Colon (tissue), 2 donors: Measurements from ENCODE around the gene PACSIN2.
"Not testable (repeated sequence)": the region's sequence is repeated elsewhere in the genome, so short reads cannot be mapped to it uniquely, and the experiment has no call there.

ENCODE experiments used
- FAIRE-seq: peaks from 2 replicates; lab custom pipeline; 2012; peaks lifted over from hg19 to GRCh38; lab: Jason Lieb, UNC
- donor health status: control.
- donor health status: control.

PACSIN2 gene

DNA sequence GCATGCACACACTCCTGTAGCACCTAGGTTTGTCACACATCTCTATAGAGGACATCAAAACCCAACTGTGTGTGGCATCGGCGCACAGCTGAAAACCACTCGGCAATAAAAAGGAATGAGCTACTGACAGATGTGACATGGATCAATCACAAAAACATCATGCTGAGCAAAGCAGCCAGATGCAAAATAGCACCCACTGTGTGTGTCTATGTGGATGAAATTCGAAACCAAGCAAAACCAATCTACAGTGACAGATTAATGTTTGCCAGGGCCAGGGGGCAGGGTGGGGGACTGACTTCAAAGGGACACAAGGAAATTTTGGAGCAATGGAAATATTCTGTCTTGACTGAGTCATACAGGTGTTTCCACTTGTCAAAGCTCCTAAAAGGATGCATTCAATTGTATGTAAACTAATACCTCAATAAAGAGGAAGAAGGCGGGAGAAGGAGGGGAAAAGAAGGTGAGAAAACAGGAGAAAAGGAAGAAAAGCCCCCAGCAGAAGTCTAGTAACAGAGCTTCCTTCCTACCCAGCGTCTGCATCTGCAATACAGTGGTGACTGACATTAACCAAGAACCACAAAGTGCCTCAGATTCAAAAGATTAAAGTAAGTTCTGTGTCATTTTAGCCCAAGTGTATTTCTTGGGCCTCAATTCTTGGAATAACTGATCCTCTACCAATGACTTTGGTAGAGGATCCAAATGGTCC is 49.8 kb downstream of the PACSIN2 start:
- no peak for FAIRE-seq

DNA sequence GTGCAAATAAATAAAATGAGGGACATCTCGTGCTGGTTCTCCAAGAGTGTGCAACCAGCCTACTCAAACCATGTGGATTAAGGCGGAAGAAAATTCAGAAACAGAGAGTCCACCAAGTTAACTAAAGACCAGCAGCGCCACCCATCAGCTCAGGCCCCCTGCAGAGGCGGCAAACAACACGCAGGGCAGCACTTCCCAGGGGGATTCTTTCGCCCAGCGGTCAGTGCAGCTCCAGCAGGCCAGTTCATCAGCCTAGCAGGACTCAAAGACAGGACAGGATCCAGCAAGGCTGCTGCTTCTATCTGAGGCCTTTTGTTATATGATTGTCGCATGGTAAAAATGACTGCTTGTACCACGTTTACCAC is 51.7 kb downstream of the PACSIN2 start:
- FAIRE-seq, result no peak

DNA sequence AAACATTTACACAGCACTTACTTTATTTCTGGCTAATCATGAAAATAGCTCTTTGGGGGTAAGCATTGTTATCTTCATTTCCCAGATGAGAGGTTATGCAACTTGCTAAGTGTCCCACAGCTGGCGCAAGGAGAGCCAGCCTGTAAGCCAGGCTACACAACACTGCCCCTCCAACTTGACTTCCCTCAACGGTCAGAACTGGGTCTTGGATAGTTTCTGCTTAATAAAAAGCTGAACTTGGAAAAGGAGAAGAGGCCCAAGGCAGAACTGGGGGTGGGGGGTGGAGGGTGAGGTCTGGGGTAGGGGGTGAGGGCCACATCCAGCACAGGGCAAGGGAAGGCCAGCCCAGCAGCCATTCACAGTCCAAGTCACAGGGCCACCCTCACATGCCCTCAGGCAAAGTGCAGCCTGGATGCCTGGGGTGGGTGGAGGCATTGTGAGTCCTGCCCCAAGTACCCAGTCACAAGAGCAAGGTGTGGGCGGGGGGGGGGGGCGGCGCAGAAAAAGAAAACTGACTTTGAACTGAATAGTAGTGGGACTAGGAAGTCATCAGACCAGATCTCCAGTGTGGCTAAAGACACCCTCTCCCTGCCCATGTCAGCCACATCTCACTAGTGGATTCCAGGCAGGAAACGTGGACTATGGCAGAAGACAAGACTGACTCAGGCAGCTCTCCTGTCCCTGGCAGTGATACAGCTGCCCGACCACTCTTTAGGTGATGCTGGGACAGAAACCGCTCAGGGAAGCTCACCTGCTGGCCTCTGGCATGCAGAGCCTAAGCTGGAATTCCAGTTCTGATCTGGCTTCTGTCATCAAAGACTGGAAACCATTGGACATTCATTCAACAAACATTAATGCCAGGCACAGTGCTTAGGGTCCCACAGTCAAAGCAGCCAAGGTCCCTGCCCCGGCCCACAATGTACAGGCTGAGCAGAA is 52.4 kb downstream of the PACSIN2 start:
- no peak for FAIRE-seq

- no peak for FAIRE-seq
Observed at GRCh38 chr22:42961810-42962209, 53.1 kb downstream of the PACSIN2 start.

DNA sequence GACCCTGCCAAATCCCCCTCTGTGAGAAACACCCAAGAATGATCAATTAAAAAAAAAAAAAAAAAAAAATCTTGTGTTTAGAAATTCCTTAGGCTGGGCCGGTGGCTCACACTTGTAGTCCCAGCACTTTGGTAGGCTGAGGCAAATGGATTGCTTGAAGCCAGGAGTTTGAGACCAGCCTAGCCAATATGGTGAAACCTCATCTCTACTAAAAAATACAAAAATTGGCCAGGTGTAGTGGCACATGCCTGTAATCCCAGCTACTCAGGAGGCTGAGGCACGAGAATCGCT is 53.6 kb downstream of the PACSIN2 start:
- not testable (repeated sequence) for FAIRE-seq

DNA sequence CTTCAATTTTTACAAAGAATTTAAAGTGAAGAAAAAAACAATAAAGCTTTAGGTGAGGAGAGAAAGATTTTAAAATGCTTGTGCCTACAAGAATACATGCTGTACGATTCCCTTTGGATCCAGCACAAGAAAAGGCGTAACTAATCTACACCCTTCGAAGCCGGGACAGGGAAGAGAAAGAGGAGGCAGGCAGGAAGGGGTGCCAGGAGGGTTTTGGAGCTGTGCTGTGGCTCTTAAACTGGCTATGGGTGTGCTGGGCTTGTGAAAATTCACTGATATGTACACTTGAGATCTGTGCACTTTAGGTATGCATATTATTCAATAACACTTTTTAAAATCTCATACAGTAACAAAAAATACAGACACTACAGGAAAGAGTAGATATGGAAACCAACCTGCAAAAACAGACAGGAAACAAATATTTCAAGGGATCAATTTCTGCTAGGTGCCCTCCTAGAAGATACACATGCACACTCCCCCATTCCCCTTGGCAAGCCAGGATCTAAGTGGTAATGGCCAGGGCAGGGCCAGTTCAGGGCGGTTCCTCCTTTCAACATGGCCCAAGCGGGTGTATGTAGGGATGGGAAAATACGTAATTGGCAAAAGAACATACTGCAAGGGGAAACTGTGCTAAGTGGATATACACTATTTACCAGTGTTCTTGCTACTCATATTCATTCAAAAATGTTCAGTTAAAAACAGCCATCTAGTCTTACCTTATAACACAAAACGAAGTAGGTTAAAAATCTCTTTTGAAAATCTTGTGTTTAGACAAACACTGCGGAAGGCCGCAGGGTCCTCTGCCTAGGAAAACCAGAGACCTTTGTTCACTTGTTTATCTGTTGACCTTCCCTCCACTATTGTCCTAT is 54.2 kb downstream of the PACSIN2 start:
- FAIRE-seq, result no peak

DNA sequence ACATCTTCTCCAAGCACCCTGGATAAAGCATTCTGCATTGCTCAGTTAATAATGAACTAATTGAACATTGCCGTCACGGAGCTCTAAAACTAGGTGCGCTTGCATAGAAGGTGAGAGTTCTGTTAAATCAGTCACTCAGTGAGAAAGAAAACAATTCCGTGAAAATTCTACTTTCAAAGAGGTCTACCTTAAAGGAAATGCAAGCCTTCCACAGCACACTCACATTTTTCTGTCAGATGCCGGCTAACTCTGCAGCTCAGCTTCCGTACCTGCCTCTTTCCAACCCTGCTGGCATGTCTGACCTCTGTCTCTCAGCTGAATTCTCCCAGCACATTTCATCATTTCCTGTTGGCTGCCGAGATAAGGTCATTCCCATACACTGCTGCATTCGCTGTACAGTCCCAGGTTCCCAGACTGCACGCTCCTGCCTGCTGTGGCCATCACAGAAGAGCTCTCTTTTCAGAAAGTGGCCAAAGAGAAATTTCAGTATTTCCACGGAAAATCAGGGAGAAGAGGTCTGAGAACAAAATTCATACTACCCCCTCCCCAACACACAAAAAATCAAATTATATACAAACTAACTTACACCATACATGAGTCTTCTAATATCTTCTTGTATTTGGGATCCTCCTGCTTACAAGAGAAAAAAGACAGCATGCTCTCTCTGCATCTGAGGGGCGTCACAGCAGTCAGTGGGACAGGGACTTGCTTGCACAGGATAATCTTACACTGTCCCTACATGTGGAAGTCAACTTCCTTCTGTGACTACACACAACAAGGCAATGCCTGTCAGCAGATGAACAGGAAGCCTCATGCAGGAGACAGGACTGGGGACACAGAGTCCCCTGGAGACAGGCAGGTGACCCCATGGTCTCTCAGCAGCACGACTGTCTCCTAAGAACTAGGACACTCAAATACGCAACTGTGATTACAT is 55.1 kb downstream of the PACSIN2 start:
- FAIRE-seq, result no peak

DNA sequence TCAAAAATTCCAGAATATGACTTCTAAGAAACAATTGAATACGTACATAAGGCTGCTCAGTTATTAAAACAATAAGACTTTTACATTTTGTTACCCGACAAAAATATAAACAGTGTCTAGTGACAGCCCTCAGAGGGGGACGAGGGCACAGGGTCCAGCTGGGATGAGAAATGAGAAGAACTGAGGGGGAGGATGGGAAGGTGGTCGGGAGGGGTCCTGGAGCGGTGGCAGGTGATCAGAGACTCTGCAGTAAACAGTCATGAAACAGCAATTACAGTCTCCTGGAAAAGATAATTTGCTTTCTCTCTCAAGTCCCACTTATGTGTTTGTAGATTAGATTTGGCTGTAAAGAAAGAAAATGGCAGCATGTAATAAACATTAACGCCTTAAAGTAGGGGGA is 56.0 kb downstream of the PACSIN2 start:
- FAIRE-seq, result no peak

DNA sequence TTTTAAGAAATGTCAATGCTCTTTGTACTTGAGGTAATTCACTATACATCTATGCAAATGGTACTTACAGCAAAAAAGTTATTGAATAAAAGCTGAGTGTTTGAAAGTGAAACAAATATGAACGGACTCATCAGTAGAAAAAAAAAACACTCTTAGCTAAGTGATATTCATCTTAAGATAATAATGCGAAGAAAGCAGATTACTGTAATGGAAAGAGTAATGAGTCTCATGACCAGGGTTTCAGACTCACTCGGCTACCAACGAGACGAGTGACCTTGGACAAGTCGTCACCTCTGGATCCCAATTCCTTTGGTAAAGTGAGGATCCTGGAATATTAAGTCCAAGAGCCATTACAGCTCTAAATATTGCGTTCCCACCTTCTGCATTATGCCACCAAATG is 57.0 kb downstream of the PACSIN2 start:
- no peak for FAIRE-seq

DNA sequence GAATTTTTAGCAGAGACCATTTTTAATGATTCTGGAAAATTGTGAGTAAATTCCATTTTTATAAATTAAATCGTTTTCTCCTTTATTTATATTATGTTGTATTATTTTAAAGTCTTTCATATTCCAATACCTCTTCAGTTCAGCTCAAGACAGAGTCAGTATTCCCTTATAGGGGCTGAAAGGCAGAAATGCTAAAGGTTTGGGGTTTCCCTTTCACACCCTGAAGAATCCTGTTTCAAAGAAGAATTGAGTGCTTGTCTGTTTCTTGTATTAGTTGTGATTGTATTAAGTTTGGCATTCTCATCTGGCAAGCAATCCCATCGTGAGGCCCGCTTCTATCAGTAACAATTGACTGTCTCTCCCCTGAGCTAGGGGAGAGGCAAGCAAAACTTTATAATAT is 57.4 kb downstream of the PACSIN2 start:
- FAIRE-seq, result no peak

- no peak for FAIRE-seq
Observed at GRCh38 chr22:42955848-42956247, 59.1 kb downstream of the PACSIN2 start.

DNA sequence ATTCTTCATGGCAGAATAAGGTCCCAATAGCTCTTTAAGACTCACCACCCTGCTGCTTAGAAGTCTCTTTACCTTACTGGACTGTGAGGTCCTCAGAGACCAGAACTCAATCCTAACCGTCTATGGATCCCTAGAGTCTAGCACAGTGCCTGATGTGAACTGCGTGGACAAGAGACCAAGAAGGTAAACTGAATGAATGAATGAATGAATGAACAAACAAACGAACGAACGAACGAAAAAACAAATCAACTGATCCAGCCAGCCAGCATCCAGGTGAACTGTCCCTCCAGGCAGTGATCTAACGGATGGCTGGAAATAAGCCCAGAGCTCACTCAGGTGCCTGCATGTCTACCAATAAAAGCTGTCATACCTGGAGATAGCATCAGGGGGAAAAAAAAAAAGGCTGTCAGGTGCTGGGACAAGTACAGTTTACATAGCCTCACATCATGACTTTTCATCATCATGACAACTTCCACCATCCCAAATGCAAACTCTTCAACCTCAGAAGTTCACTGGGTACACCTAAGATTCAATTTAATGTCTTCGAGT is 59.8 kb downstream of the PACSIN2 start:
- no peak for FAIRE-seq

DNA sequence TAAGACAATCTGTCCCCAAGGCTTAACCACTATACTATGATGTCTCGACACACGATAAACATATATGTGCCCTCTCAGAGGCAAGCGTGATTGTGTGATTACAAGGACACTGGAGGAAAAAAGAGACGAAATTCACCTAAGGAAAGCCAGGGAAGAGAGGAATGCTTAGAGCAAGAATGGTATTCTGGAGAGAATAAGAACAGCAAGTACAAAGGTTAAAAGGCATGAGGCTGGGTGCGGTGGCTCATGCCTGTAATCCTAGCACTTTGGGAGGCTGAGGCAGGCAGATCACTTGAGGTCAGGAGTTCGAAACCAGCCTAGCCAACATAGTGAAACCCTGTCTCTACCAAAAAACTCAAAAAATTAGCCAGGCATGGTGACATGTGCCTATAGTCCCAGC is 61.2 kb downstream of the PACSIN2 start:
- not testable (repeated sequence) for FAIRE-seq

DNA sequence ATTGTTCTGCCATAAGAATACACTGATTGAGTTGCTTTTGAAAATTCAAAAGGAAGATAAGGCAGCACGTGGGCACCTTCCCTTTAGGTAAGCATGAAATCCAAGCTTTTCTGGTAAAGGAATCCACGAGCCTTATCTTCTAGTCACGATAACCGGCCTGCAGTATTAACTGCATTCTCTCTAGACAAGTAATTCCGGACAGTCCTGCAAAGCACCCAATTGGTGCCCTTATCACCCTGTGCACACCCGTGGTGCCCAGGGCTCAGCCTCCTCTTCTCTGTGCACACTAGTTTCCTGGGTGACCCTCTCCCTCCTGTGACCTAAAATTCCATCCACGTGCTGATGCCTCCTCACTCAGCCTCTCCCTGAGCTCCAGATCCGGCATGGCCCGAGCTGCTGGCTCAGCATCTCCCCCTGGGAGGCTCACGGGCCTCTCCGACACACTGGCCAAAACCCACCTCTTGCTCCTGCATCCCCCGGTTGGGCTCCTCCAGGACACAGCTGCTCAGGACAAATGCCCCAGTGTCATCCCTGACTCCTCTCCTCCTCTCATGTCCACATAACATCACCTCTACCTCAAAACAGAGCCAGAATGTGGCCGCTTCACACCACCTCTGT is 63.7 kb downstream of the PACSIN2 start:
- FAIRE-seq, result no peak

DNA sequence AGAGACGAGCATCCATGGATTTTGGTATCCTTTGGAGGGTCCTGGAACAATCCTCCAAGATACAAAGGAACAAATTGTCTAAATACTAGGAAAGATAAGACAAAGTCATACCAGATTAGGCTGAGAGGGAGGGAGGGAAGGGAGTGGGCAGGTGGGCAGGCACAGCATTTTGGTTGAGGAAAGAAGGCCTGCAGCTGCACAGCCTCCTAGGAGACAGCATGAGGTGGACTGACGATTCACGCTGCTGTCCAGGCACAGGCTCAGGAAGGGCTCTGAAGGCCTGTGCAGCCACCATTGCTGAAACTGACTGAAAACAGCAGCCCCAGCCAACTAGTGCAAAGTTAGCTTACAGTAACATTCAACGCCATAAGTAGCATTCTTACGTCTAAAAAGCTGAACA is 64.7 kb downstream of the PACSIN2 start:
- no peak for FAIRE-seq

DNA sequence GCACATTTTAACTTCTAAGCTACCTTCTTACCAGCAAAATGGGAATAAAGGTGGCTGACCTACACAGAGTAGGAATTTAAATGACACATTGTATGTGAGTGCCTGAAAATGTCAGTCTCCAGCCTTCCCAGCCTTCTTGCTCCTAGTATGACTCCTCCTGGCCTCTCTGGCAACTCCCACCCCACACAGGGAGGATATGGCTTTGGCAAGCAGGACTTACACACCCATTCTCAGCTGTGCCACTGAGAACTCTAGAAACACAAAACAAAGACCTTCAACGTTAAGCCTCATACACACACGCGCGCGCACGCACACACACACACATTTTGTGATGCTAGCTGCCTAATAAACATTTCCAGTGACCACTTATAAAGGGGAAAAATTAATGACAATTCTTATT is 65.8 kb downstream of the PACSIN2 start:
- no peak for FAIRE-seq

- no peak for FAIRE-seq
Observed at GRCh38 chr22:42948294-42948693, 66.7 kb downstream of the PACSIN2 start.

- no peak for FAIRE-seq
Observed at GRCh38 chr22:42947211-42947990, 67.5 kb downstream of the PACSIN2 start.

DNA sequence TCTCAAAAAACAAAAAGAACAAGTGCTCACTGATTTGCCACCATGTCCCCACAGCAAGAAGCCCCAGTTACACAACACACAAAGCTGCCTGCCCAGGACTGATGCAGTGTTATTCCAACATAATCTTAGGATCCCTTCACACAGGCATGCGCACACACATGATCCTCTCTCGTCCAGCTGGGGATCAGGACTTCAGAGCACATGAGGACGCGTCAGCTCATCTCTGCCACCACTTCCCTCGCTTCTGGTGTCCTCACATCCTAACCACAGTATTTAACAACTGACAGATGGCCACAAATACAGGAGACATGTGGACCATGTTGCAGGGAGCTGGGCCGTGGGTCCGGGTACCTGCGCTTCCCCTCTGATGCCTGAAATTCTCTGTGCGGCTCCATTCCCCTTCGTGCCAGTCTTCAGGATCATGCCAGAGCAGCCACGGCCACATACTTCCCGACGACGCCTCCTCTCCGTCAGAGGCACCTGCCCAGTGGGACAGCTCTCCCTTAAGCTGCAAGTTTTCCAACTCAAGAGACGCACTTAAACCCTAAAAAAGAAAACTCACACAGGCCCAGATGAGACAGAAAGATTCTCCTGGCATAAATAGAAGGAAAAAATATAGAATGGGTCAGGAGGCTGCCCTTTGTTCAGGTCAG is 68.3 kb downstream of the PACSIN2 start:
- FAIRE-seq, result no peak

- no peak for FAIRE-seq
Observed at GRCh38 chr22:42945736-42946135, 69.2 kb downstream of the PACSIN2 start.
